SHP77 treated with DMSO at 0.1 percent for 48 hours (cell line): Measurements from ENCODE around the gene SP140L.
"Not testable (repeated sequence)": the region's sequence is repeated elsewhere in the genome, so short reads cannot be mapped to it uniquely, and the experiment has no call there.

Source experiments
- DNase-seq: peaks from one replicate; lab custom pipeline; 2025; lab: John Stamatoyannopoulos, UW

SP140L gene

GRCh38 chr2:230323385-230324106 is 3.4 kb upstream of the SP140L start:
- no peak for DNase-seq

GRCh38 chr2:230324503-230324902 is 2.5 kb upstream of the SP140L start:
- peak; percentile 22 for DNase-seq

- no peak for DNase-seq
Observed at GRCh38 chr2:230325316-230326243, 1.4 kb upstream of the SP140L start.

- DNase-seq, result no peak
Observed at GRCh38 chr2:230327418-230328154, 593 bp downstream of the SP140L start.

- no peak for DNase-seq
Observed at GRCh38 chr2:230328155-230328458, 1.1 kb downstream of the SP140L start.

GRCh38 chr2:230329946-230330605 is 3.1 kb downstream of the SP140L start:
- DNase-seq, result no peak

GRCh38 chr2:230330725-230331124 is 3.7 kb downstream of the SP140L start:
- DNase-seq, result no peak

- DNase-seq, result no peak
Observed at GRCh38 chr2:230335461-230335863, 8.5 kb downstream of the SP140L start.

- no peak for DNase-seq
Observed at GRCh38 chr2:230335864-230336506, 9.0 kb downstream of the SP140L start.

- not testable (repeated sequence) for DNase-seq
Observed at GRCh38 chr2:230341936-230342528, 15.0 kb downstream of the SP140L start.

- DNase-seq, result not testable (repeated sequence)
Observed at GRCh38 chr2:230343041-230343624, 16.1 kb downstream of the SP140L start.

GRCh38 chr2:230343747-230344146 is 16.8 kb downstream of the SP140L start:
- no peak for DNase-seq

GRCh38 chr2:230346465-230346864 is 19.5 kb downstream of the SP140L start:
- no peak for DNase-seq

GRCh38 chr2:230346921-230347533 is 20.0 kb downstream of the SP140L start:
- no peak for DNase-seq

GRCh38 chr2:230347659-230348305 is 20.8 kb downstream of the SP140L start:
- no peak for DNase-seq

GRCh38 chr2:230348787-230349186 is 21.8 kb downstream of the SP140L start:
- no peak for DNase-seq

GRCh38 chr2:230356084-230356483 is 29.1 kb downstream of the SP140L start:
- DNase-seq, result no peak

- no peak for DNase-seq
Observed at GRCh38 chr2:230358305-230358704, 31.3 kb downstream of the SP140L start.

GRCh38 chr2:230360028-230360427 is 33.0 kb downstream of the SP140L start:
- DNase-seq, result no peak
